A673 (cell line): Measurements from ENCODE around the gene LAMA3. TPM values are rescaled to one million over a fixed set of nuclear protein-coding genes. Genes with fewer than 3 reads are reported as not detected.

Experiments used
- BruUV-seq: library from RNA; stranded (reverse); fragments of 400-500 nt; replicated peaks from 2 replicates; lab custom pipeline; 2021; lab: Mats Ljungman, UMichigan
- CTCF ChIA-PET: fragments of 300-600 bp; sonication (Branson Sonifier 250); formaldehyde crosslinking; loops from one replicate; lab custom pipeline; 2022; ENCODE audit warnings: antibody characterized with exemption; lab: Charles Lee
- POLR2A ChIA-PET: fragments of 300-600 bp; sonication (Branson Sonifier 250); formaldehyde crosslinking; loops from one replicate; lab custom pipeline; 2022; ENCODE audit warnings: antibody characterized with exemption; ENCODE audit not compliant: low non-redundant PET; lab: Charles Lee
- DNase-seq: peaks from one replicate; pipeline ENCODE4 v3.0.0-alpha.2; 2015; ENCODE audit warnings: low spot score
- H3K27ac ChIP-seq: fragments of 200-600 bp; sonication (generic); 2 replicates; pipeline ENCODE4 v1.5.1; 2016; ENCODE audit warnings: mixed run types, low read depth, mild to moderate bottlenecking, mixed read lengths, antibody characterized with exemption, low read length; ENCODE audit not compliant: poor library complexity, severe bottlenecking
- H3K27me3 ChIP-seq: fragments of 200-600 bp; sonication (generic); replicated peaks from 2 replicates; pipeline ENCODE4 v1.6.1; 2017; ENCODE audit warnings: mixed run types, low read depth, mild to moderate bottlenecking, mixed read lengths, antibody characterized with exemption, low read length; ENCODE audit not compliant: insufficient read depth, poor library complexity
- H3K36me3 ChIP-seq: fragments of 200-600 bp; sonication (generic); 2 replicates; pipeline ENCODE4 v1.6.1; 2016; ENCODE audit warnings: mixed run types, mild to moderate bottlenecking, mixed read lengths, antibody characterized with exemption, low read length; ENCODE audit not compliant: insufficient read depth, poor library complexity, severe bottlenecking
- H3K4me1 ChIP-seq: fragments of 200-600 bp; sonication (generic); 2 replicates; pipeline ENCODE4 v1.6.1; 2017; ENCODE audit warnings: mixed run types, mild to moderate bottlenecking, mixed read lengths, antibody characterized with exemption, low read length; ENCODE audit not compliant: insufficient read depth, poor library complexity, severe bottlenecking
- H3K4me3 ChIP-seq: fragments of 200-600 bp; sonication (generic); 2 replicates; pipeline ENCODE4 v1.5.1; 2016; ENCODE audit warnings: low read depth, mixed run types, mild to moderate bottlenecking, mixed read lengths, low read length; ENCODE audit not compliant: poor library complexity, severe bottlenecking
- H3K9me3 ChIP-seq: fragments of 200-600 bp; sonication (generic); 2 replicates; pipeline ENCODE4 v1.6.1; 2016; ENCODE audit warnings: mixed run types, low read depth, mild to moderate bottlenecking, mixed read lengths, antibody characterized with exemption, low read length; ENCODE audit not compliant: poor library complexity, severe bottlenecking
- EZH2 ChIP-seq: fragments of 200-600 bp; sonication (generic); IDR thresholded peaks from 2 replicates; pipeline ENCODE4 v1.6.1; 2017; ENCODE audit warnings: borderline replicate concordance, low read depth, mild to moderate bottlenecking, mixed read lengths, antibody characterized with exemption, low read length; ENCODE audit not compliant: poor library complexity, severe bottlenecking
- intact Hi-C: fragments of 100-400 bp; cut with micrococcal nuclease; formaldehyde crosslinking; loops from one replicate; pipeline ENCODE4 v1.10.0; 2022; ENCODE audit not compliant: unreplicated experiment
- total RNA-seq: library from RNA; stranded (reverse); gene quantifications from 2 replicates; pipeline ENCODE4 v1.2.3, GENCODE V29; 2021
- TF ChIP-seq, protein P1 (sequence below): fragments of 300-800, 200-600 bp; sonication (generic); conservative IDR thresholded peaks from 2 replicates; pipeline ENCODE4 v1.5.1; 2017; ENCODE audit warnings: low read depth, mild to moderate bottlenecking, antibody characterized with exemption, low read length, moderate library complexity, mixed read lengths

The LAMA3 gene
- total RNA-seq, 1 experiment from 2014 or later, result 2.7 TPM

DNA sequence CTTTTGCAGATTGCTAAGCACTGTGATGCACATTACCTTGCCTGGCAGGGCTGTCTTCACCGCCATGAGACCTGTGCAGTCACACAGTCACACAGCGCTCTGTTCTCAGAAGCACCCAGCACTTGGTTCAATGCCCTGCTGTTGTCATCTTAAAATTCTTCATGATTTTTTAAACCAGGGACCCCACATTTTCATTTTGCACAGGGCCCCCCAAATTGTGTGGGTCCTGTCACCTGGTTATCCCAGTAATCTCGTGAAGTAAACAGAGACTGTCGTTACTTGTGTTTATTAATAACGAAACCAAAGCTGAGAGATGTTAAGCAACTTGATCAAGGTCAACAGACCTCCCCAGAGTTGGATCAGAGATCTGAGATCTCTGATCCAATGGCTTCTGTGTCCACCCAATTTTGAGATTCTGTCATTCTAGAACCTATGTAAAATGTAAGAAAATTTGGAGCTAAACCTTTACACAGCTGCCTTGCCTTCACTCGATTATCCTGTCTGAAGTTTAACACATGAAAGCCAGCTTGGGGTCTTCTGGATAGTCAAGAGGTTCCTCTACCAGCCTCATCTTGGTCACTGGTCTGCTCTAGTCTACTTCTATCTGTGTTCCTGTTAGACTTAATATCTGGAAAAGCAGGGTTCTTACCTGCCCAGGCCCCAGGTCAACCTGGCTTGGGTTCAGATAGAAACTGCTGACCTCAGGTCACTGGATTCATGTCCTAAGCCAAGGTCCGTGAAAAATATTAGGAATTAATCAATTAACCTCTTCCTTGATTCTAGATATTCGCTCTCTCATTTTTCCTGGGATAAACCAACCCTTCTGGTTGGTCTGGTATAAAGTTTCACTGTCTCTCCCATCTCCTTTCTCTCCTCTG lies 311.6 kb downstream of the LAMA3 start:
- H3K27ac ChIP-seq, result no peak overlapping the region
- H3K27me3 ChIP-seq, result no peaks in the 10 kb centered on the region
- no peak overlapping the region for H3K4me3 ChIP-seq
- no TSS peak for BruUV-seq
- intact Hi-C loops, result no loop called here
- H3K4me1 ChIP-seq, result no peaks in the 10 kb centered on the region
- POLR2A ChIA-PET, result interaction anchor here (0.6 kb wide), 1 partner anchor 20 kb away, joined by 11 read pairs; no protein-coding TSS in a partner anchor
- H3K9me3 ChIP-seq, result no peaks in the 10 kb centered on the region
- no peaks in the 10 kb centered on the region for H3K36me3 ChIP-seq
- CTCF ChIA-PET, result no interaction called here
- TF ChIP-seq EZH2, result no peak
- TF ChIP-seq, protein P1, sequence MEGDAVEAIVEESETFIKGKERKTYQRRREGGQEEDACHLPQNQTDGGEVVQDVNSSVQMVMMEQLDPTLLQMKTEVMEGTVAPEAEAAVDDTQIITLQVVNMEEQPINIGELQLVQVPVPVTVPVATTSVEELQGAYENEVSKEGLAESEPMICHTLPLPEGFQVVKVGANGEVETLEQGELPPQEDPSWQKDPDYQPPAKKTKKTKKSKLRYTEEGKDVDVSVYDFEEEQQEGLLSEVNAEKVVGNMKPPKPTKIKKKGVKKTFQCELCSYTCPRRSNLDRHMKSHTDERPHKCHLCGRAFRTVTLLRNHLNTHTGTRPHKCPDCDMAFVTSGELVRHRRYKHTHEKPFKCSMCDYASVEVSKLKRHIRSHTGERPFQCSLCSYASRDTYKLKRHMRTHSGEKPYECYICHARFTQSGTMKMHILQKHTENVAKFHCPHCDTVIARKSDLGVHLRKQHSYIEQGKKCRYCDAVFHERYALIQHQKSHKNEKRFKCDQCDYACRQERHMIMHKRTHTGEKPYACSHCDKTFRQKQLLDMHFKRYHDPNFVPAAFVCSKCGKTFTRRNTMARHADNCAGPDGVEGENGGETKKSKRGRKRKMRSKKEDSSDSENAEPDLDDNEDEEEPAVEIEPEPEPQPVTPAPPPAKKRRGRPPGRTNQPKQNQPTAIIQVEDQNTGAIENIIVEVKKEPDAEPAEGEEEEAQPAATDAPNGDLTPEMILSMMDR, result no peak
- DNase-seq, result no peak

DNA sequence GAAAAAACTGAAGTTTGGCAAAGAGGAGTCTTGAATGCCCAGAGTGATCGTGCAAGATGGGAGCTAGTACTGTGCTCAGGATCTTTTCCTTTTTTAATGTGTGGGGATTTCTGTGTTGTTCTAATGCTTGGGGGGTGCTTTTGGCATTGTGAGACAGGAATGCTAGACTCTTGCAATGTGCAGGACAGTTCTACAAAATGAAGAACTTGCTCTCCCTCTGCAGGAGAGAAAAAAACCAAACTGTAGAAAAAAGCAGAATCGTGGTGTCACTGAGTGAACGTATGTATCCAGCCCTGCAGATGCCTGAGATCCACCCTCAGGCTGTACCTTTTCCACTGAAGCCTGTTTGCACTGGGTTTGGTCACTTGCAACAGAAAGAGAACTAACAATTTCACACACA lies 313.2 kb downstream of the LAMA3 start:
- CTCF ChIA-PET, result no interaction called here
- Histone ChIP-seq H3K27ac (no peak overlapping the region), H3K27me3 (no peaks in the 10 kb centered on the region), H3K4me3 (no peak overlapping the region), H3K4me1 (no peaks in the 10 kb centered on the region), H3K36me3 (no peaks in the 10 kb centered on the region), H3K9me3 (no peaks in the 10 kb centered on the region)
- BruUV-seq, result no TSS peak
- TF ChIP-seq EZH2, result no peak
- TF ChIP-seq, protein P1, result no peak
- DNase-seq, result no peak
- intact Hi-C loops, result no loop called here
- POLR2A ChIA-PET, result no interaction called here

DNA sequence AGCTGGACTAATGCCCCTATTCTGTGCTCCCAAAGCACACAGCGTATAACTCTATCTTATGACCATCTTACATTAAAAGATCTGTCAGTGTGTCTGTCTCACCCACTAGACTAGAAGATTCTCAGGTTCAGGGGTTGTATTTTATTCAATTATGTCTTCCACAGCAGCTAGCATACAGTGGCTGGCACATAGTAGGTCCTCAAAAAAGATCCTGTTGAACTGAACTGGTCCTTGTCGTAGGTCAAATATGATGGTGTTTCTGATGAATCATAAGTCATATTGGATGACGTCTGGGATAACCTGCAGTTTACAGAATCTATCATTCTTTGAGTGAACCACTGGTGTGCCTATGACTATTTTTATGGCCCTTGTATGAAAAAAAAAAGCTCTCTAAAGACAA lies 314.0 kb downstream of the LAMA3 start:
- ChIA-PET CTCF (no interaction called here), POLR2A (no interaction called here)
- no TSS peak for BruUV-seq
- no peak for DNase-seq
- TF ChIP-seq, protein P1, result no peak
- no peak for TF ChIP-seq EZH2
- Histone ChIP-seq H3K9me3 (no peaks in the 10 kb centered on the region), H3K27ac (no peak overlapping the region), H3K4me1 (no peaks in the 10 kb centered on the region), H3K36me3 (no peaks in the 10 kb centered on the region), H3K4me3 (no peak overlapping the region), H3K27me3 (no peaks in the 10 kb centered on the region)
- intact Hi-C loops, result no loop called here
